C4-2B (cell line): ENCODE data around the gene CYP4F22.

Experiments
- CTCF ChIP-seq: fragments of 450-650 bp; conservative IDR thresholded peaks from 2 replicates; pipeline ENCODE4 v1.5.1; 2017; ENCODE audit warnings: mild to moderate bottlenecking
- ZFX ChIP-seq: fragments of 450-650 bp; IDR thresholded peaks from 2 replicates; pipeline ENCODE4 v1.6.1; 2017

DNA sequence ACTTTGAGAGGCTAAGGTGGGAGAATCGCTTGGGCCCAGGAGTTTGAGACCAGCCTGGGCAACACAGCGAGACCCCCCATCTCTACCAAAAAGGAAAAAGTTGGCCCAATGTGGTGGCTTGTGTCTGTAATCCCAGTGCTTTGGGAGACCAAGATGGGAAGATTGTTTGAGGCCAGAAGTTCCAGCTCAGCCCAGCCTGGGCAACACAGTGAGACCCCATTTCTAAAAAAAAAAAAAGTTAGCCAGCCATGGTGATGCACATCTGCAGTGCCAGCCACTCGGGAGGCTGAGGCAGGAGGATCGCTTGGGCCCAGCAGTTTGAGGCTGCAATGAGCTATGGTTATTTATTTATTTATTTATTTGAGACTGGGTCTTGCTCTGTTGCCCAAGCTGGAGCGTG is 41.3 kb downstream of the CYP4F22 start:
- TF ChIP-seq CTCF (no peak), ZFX (no peak)
